Right lung (tissue), 5 donors: ENCODE data around the gene KAT2B. TPM values are rescaled to one million over a fixed set of nuclear protein-coding genes. Genes with fewer than 3 reads are reported as not detected.
"Not testable (repeated sequence)": the region's sequence is repeated elsewhere in the genome, so short reads cannot be mapped to it uniquely, and the experiment has no call there.

Source experiments
- DNase-seq, 2 donors: peaks; one replicate each; pipeline ENCODE4 v3.0.0-alpha.2; 2013
- polyA plus RNA-seq, 5 donors: library from polyadenylated mRNA; unstranded; fragments of 120-200 nt; gene quantifications; one replicate each; pipeline versions ENCODE4 v1.2.1 to v1.2.3, GENCODE V29; 2013; ENCODE audit warnings: inconsistent platforms in 1 of 5, low replicate concordance in 1 of 5; ENCODE audit not compliant: insufficient read length in 5 of 5, insufficient read depth in 1 of 5

The KAT2B gene
- polyA plus RNA-seq, 5 donors, result 29.3 to 48.7 (median 40.9) TPM

GRCh38 chr3:20040548-20041196 lies 426 bp downstream of the KAT2B start:
- peak; percentile 80 to 81 for DNase-seq

GRCh38 chr3:20041197-20041780 lies 1.0 kb downstream of the KAT2B start:
- DNase-seq, result peak; percentile 82 to 83

GRCh38 chr3:20042331-20042730 lies 2.1 kb downstream of the KAT2B start:
- no peak for DNase-seq

GRCh38 chr3:20043396-20043795 lies 3.1 kb downstream of the KAT2B start:
- no peak for DNase-seq

- DNase-seq, result no peak
Observed at GRCh38 chr3:20043825-20044224, 3.6 kb downstream of the KAT2B start.

GRCh38 chr3:20045141-20045540 lies 4.9 kb downstream of the KAT2B start:
- DNase-seq, result not testable (repeated sequence)

- DNase-seq, result no peak
Observed at GRCh38 chr3:20046556-20046955, 6.3 kb downstream of the KAT2B start.

GRCh38 chr3:20047341-20047779 lies 7.1 kb downstream of the KAT2B start:
- no peak for DNase-seq

GRCh38 chr3:20047976-20048883 lies 8.0 kb downstream of the KAT2B start:
- no peak for DNase-seq

GRCh38 chr3:20051123-20051806 lies 11.0 kb downstream of the KAT2B start:
- no peak for DNase-seq

GRCh38 chr3:20052851-20053250 lies 12.6 kb downstream of the KAT2B start:
- no peak for DNase-seq

- no peak for DNase-seq
Observed at GRCh38 chr3:20054549-20054987, 14.3 kb downstream of the KAT2B start.

GRCh38 chr3:20055020-20055775 lies 15.0 kb downstream of the KAT2B start:
- no peak for DNase-seq

GRCh38 chr3:20055842-20056241 lies 15.6 kb downstream of the KAT2B start:
- DNase-seq, result no peak

GRCh38 chr3:20056725-20057611 lies 16.7 kb downstream of the KAT2B start:
- DNase-seq, result no peak

- DNase-seq, result peak; percentile 86 to 87
Observed at GRCh38 chr3:20057612-20058180, 17.4 kb downstream of the KAT2B start.

- DNase-seq, result no peak
Observed at GRCh38 chr3:20059929-20060328, 19.7 kb downstream of the KAT2B start.

- DNase-seq, result no peak
Observed at GRCh38 chr3:20060974-20061685, 20.9 kb downstream of the KAT2B start.

- DNase-seq, result no peak
Observed at GRCh38 chr3:20062996-20063395, 22.8 kb downstream of the KAT2B start.
